Liver (tissue), 3 donors: ENCODE measurements around the gene CD226.

ENCODE experiments used
- RAD21 ChIP-seq, 2 donors: IDR thresholded peaks; 2 replicates each; pipeline ENCODE4 v1.6.1; 2016; ENCODE audit warnings: antibody characterized with exemption in 2 of 2, mild to moderate bottlenecking in 2 of 2
- TAF1 ChIP-seq: conservative IDR thresholded peaks from 2 replicates; pipeline ENCODE4 v1.6.1; 2016; ENCODE audit warnings: antibody characterized with exemption, mild to moderate bottlenecking
- YY1 ChIP-seq: IDR thresholded peaks from 2 replicates; pipeline ENCODE4 v1.6.1; 2016; ENCODE audit warnings: antibody characterized with exemption, mild to moderate bottlenecking
- TF ChIP-seq, protein P1 (sequence below): fragments of 150-350 bp; IDR thresholded peaks from 2 replicates; pipeline ENCODE4 v1.5.1; 2017; ENCODE audit warnings: improper control_type of control experiment, low read depth, low read length; ENCODE audit not compliant: missing input control
- TF ChIP-seq, protein P2 (sequence below): IDR thresholded peaks from 2 replicates; pipeline ENCODE4 v1.6.1; 2016; ENCODE audit warnings: antibody characterized with exemption, mild to moderate bottlenecking
- TF ChIP-seq, protein P3 (sequence below): IDR thresholded peaks from 2 replicates; pipeline ENCODE4 v1.6.1; 2016; ENCODE audit warnings: antibody characterized with exemption
- TF ChIP-seq, protein P4 (sequence below): IDR thresholded peaks from 2 replicates; pipeline ENCODE4 v1.6.1; 2016; ENCODE audit warnings: antibody characterized with exemption
- donor health status: healthy.
- donor health status: healthy.

DNA sequence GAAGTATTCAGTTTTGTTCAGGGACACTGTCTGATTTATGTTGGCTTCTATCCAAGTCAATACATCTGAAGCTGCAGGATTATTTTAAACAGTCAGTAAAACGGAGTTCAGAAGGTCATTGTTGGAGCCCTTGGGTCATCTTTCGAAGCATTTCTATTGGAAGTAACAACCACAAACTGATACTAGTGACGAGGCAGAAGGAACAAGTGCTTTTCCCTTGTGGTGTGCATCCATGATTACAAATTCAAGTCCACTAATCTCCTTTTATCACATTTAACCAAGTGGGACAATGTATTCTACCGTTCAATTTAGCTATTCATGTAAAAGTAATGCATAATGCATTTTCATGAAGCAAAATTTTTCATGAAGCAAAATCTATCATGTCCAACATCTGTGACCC, 76.9 kb downstream of the CD226 start:
- TF ChIP-seq, protein P1, sequence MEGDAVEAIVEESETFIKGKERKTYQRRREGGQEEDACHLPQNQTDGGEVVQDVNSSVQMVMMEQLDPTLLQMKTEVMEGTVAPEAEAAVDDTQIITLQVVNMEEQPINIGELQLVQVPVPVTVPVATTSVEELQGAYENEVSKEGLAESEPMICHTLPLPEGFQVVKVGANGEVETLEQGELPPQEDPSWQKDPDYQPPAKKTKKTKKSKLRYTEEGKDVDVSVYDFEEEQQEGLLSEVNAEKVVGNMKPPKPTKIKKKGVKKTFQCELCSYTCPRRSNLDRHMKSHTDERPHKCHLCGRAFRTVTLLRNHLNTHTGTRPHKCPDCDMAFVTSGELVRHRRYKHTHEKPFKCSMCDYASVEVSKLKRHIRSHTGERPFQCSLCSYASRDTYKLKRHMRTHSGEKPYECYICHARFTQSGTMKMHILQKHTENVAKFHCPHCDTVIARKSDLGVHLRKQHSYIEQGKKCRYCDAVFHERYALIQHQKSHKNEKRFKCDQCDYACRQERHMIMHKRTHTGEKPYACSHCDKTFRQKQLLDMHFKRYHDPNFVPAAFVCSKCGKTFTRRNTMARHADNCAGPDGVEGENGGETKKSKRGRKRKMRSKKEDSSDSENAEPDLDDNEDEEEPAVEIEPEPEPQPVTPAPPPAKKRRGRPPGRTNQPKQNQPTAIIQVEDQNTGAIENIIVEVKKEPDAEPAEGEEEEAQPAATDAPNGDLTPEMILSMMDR, result no peak
- TF ChIP-seq, protein P2, sequence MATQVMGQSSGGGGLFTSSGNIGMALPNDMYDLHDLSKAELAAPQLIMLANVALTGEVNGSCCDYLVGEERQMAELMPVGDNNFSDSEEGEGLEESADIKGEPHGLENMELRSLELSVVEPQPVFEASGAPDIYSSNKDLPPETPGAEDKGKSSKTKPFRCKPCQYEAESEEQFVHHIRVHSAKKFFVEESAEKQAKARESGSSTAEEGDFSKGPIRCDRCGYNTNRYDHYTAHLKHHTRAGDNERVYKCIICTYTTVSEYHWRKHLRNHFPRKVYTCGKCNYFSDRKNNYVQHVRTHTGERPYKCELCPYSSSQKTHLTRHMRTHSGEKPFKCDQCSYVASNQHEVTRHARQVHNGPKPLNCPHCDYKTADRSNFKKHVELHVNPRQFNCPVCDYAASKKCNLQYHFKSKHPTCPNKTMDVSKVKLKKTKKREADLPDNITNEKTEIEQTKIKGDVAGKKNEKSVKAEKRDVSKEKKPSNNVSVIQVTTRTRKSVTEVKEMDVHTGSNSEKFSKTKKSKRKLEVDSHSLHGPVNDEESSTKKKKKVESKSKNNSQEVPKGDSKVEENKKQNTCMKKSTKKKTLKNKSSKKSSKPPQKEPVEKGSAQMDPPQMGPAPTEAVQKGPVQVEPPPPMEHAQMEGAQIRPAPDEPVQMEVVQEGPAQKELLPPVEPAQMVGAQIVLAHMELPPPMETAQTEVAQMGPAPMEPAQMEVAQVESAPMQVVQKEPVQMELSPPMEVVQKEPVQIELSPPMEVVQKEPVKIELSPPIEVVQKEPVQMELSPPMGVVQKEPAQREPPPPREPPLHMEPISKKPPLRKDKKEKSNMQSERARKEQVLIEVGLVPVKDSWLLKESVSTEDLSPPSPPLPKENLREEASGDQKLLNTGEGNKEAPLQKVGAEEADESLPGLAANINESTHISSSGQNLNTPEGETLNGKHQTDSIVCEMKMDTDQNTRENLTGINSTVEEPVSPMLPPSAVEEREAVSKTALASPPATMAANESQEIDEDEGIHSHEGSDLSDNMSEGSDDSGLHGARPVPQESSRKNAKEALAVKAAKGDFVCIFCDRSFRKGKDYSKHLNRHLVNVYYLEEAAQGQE, result no peak
- TF ChIP-seq, protein P3, sequence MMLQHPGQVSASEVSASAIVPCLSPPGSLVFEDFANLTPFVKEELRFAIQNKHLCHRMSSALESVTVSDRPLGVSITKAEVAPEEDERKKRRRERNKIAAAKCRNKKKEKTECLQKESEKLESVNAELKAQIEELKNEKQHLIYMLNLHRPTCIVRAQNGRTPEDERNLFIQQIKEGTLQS, result no peak
- TF ChIP-seq RAD21 (IDR thresholded peaks at IDR 0.05) (no peak), YY1 (no peak), TAF1 (no peak)
- TF ChIP-seq, protein P4, sequence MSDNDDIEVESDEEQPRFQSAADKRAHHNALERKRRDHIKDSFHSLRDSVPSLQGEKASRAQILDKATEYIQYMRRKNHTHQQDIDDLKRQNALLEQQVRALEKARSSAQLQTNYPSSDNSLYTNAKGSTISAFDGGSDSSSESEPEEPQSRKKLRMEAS, result no peak
